ENCODE data around the gene CAMSAP1.

CAMSAP1 gene

GRCh38 chr9:135835131-135835530 lies 72.2 kb downstream of the CAMSAP1 start:
- Histone ChIP-seq H3K9me3 (ENCODE audit: insufficient read depth, low read length) (no peaks in the 10 kb centered on the region), H3K4me3 (ENCODE audit: low read length) (no peak overlapping the region), H3K27me3 (ENCODE audit: low read depth, low read length) (no peaks in the 10 kb centered on the region), H3K4me1 (ENCODE audit: low read length) (no peaks in the 10 kb centered on the region), H3K79me2 (ENCODE audit: low read length) (no peaks in the 10 kb centered on the region), H3K27ac (ENCODE audit: low read length) (no peak overlapping the region), H3K36me3 (replicated peaks; ENCODE audit: low read depth, low read length) (no peaks in the 10 kb centered on the region), H4K20me1 (ENCODE audit: insufficient read depth, low read length) (no peaks in the 10 kb centered on the region), H2AFZ (ENCODE audit: low read depth, low read length) (no peak overlapping the region), H3K9ac (ENCODE audit: low read length) (no peak overlapping the region), H3K4me2 (ENCODE audit: low read length) (no peak overlapping the region)
- no peak for TF ChIP-seq EZH2phosphoT487 (IDR thresholded peaks at IDR 0.05; ENCODE audit: low read depth)
- TF ChIP-seq CTCF (IDR thresholded peaks at IDR 0.05; ENCODE audit: low read depth, low read length) = no peak

DNA sequence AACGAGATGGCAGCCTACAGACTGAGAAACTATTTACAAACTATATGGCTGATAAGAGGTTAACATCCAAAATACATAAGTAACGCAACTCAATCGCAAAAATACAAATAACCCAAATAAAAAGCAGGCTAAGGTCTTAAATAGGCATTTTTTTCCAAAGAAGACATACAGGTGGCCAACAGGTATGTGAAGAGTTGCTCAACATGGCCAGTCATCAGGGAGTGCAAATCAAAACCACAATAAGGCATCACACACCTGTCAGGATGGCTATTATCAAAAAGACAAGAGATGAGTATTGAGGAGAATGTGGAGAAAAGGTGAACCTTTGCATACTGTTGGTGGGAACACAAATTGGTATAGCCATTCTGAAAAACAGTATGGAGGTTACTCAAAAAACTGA lies 73.5 kb downstream of the CAMSAP1 start:
- Histone ChIP-seq H3K9me3 (ENCODE audit: insufficient read depth, low read length) (no peaks in the 10 kb centered on the region), H3K27ac (ENCODE audit: low read length) (no peak overlapping the region), H3K4me1 (ENCODE audit: low read length) (no peaks in the 10 kb centered on the region), H3K4me3 (ENCODE audit: low read length) (no peak overlapping the region), H3K36me3 (replicated peaks; ENCODE audit: low read depth, low read length) (no peaks in the 10 kb centered on the region), H3K79me2 (ENCODE audit: low read length) (no peaks in the 10 kb centered on the region), H2AFZ (ENCODE audit: low read depth, low read length) (no peak overlapping the region), H3K27me3 (ENCODE audit: low read depth, low read length) (no peaks in the 10 kb centered on the region), H3K9ac (ENCODE audit: low read length) (no peak overlapping the region), H3K4me2 (ENCODE audit: low read length) (no peak overlapping the region), H4K20me1 (ENCODE audit: insufficient read depth, low read length) (no peaks in the 10 kb centered on the region)
- TF ChIP-seq EZH2phosphoT487 (IDR thresholded peaks at IDR 0.05; ENCODE audit: low read depth) = no peak
- TF ChIP-seq CTCF (IDR thresholded peaks at IDR 0.05; ENCODE audit: low read depth, low read length) = no peak

- H3K27me3 ChIP-seq (ENCODE audit: low read depth, low read length) = no peaks in the 10 kb centered on the region
- no peaks in the 10 kb centered on the region for H3K9me3 ChIP-seq (ENCODE audit: insufficient read depth, low read length)
- H3K4me1 ChIP-seq (ENCODE audit: low read length) = no peaks in the 10 kb centered on the region
- no peak overlapping the region for H3K27ac ChIP-seq (ENCODE audit: low read length)
- H3K36me3 ChIP-seq (replicated peaks; ENCODE audit: low read depth, low read length) = no peaks in the 10 kb centered on the region
- no peak overlapping the region for H3K4me3 ChIP-seq (ENCODE audit: low read length)
- no peak overlapping the region for H3K9ac ChIP-seq (ENCODE audit: low read length)
- H3K79me2 ChIP-seq (ENCODE audit: low read length) = no peaks in the 10 kb centered on the region
- no peak overlapping the region for H2AFZ ChIP-seq (ENCODE audit: low read depth, low read length)
- TF ChIP-seq CTCF (IDR thresholded peaks at IDR 0.05; ENCODE audit: low read depth, low read length) (no peak), EZH2phosphoT487 (IDR thresholded peaks at IDR 0.05; ENCODE audit: low read depth) (no peak)
- no peaks in the 10 kb centered on the region for H4K20me1 ChIP-seq (ENCODE audit: insufficient read depth, low read length)
- H3K4me2 ChIP-seq (ENCODE audit: low read length) = no peak overlapping the region
These were observed 76.8 kb downstream of the CAMSAP1 start for GRCh38 chr9:135830496-135830895.

DNA sequence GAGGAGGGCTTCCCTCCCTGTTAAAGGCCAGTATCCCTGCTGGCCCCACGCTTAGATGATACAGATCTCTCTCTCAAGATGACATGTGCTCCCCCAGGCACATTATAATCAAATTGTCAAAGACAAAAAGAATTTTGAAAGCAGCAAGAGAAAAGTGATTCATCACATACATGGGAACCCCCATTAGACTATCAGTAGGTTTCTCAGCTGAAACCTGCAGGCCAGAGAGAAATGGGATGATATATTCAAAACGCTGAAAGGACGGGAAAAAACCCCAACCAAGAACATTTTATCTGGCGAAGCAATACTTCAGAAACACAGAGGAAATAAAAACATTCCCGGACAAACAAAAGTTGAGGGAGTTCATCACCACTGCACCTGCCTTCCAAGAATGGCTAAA lies 78.7 kb downstream of the CAMSAP1 start:
- no peak overlapping the region for H3K27ac ChIP-seq (ENCODE audit: low read length)
- no peaks in the 10 kb centered on the region for H3K27me3 ChIP-seq (ENCODE audit: low read depth, low read length)
- no peak for TF ChIP-seq CTCF (IDR thresholded peaks at IDR 0.05; ENCODE audit: low read depth, low read length)
- TF ChIP-seq EZH2phosphoT487 (IDR thresholded peaks at IDR 0.05; ENCODE audit: low read depth) = no peak
- H3K79me2 ChIP-seq (ENCODE audit: low read length) = no peaks in the 10 kb centered on the region
- H3K36me3 ChIP-seq (replicated peaks; ENCODE audit: low read depth, low read length) = no peaks in the 10 kb centered on the region
- H3K4me3 ChIP-seq (ENCODE audit: low read length) = no peak overlapping the region
- H4K20me1 ChIP-seq (ENCODE audit: insufficient read depth, low read length) = no peaks in the 10 kb centered on the region
- no peaks in the 10 kb centered on the region for H3K4me1 ChIP-seq (ENCODE audit: low read length)
- H3K9ac ChIP-seq (ENCODE audit: low read length) = no peak overlapping the region
- H3K9me3 ChIP-seq (ENCODE audit: insufficient read depth, low read length) = no peaks in the 10 kb centered on the region
- H2AFZ ChIP-seq (ENCODE audit: low read depth, low read length) = no peak overlapping the region
- no peak overlapping the region for H3K4me2 ChIP-seq (ENCODE audit: low read length)

Measured in OCI-LY3 (cell line).